Kidney epithelial cell (primary cell): Measurements from ENCODE around the gene TBC1D12. TPM values are rescaled to one million over a fixed set of nuclear protein-coding genes. Genes with fewer than 3 reads are reported as not detected.
A peak's percentile ranks its signal among the peaks of the same experiment; 100 is the strongest.

Experiments used
- DNase-seq: peaks from one replicate; pipeline ENCODE4 v3.0.0-alpha.2; 2010; ENCODE audit warnings: low read depth
- H3K27me3 ChIP-seq: 2 replicates; pipeline ENCODE4 v1.6.0; 2011; ENCODE audit warnings: low read length; ENCODE audit not compliant: control insufficient read depth, insufficient read depth
- H3K36me3 ChIP-seq: 2 replicates; pipeline ENCODE4 v1.5.1; 2011; ENCODE audit warnings: low read length; ENCODE audit not compliant: control insufficient read depth, insufficient read depth
- H3K4me3 ChIP-seq: 2 replicates; pipeline ENCODE4 v1.5.1; 2011; ENCODE audit warnings: low read depth, mild to moderate bottlenecking, control low read depth, low read length
- CTCF ChIP-seq: IDR thresholded peaks from 2 replicates; pipeline ENCODE4 v1.5.1; 2011; ENCODE audit warnings: mild to moderate bottlenecking, moderate library complexity, low read length, control low read depth, inconsistent platforms; ENCODE audit not compliant: insufficient read depth, poor library complexity, severe bottlenecking
- total RNA-seq: library from RNA; depleted of rRNA; stranded (reverse); fragments of >200 nt; gene quantifications from 2 replicates; pipeline ENCODE4 v1.2.3, GENCODE V29; 2015

Gene TBC1D12
- total RNA-seq, 1 donor from 2014 or later, result 6.7 TPM

- no peak overlapping the region for H3K4me3 ChIP-seq
- no peak for DNase-seq
- no peak for TF ChIP-seq CTCF
- H3K27me3 ChIP-seq, result no peaks in the 10 kb centered on the region
- no peaks in the 10 kb centered on the region for H3K36me3 ChIP-seq
These were observed 21.3 kb downstream of the TBC1D12 start for GRCh38 chr10:94423627-94424026.

- no peak for TF ChIP-seq CTCF
- H3K36me3 ChIP-seq, result no peaks in the 10 kb centered on the region
- no peak overlapping the region for H3K4me3 ChIP-seq
- no peak for DNase-seq
- no peaks in the 10 kb centered on the region for H3K27me3 ChIP-seq
These were observed 22.5 kb downstream of the TBC1D12 start for GRCh38 chr10:94424714-94425337.

- Histone ChIP-seq H3K4me3 (no peak overlapping the region), H3K27me3 (no peaks in the 10 kb centered on the region), H3K36me3 (no peaks in the 10 kb centered on the region)
- DNase-seq, result no peak
- TF ChIP-seq CTCF, result no peak
These were observed 23.6 kb downstream of the TBC1D12 start for GRCh38 chr10:94425942-94426341.

- no peak overlapping the region for H3K4me3 ChIP-seq
- no peak for DNase-seq
- TF ChIP-seq CTCF, result no peak
- no peaks in the 10 kb centered on the region for H3K27me3 ChIP-seq
- no peaks in the 10 kb centered on the region for H3K36me3 ChIP-seq
These were observed 24.8 kb downstream of the TBC1D12 start for GRCh38 chr10:94427166-94427565.

- H3K27me3 ChIP-seq, result no peaks in the 10 kb centered on the region
- peak; percentile 4 for DNase-seq
These were observed 26.7 kb downstream of the TBC1D12 start for GRCh38 chr10:94428766-94429707.

More at GRCh38 chr10:94428766-94429707, 26.7 kb downstream of the TBC1D12 start:
- no peak overlapping the region for H3K4me3 ChIP-seq
- TF ChIP-seq CTCF, result no peak
- no peaks in the 10 kb centered on the region for H3K36me3 ChIP-seq
